Measurements from ENCODE around the gene PAX6. TPM values are rescaled to one million over a fixed set of nuclear protein-coding genes. Genes with fewer than 3 reads are reported as not detected.

Gene PAX6
- polyA plus RNA-seq, 2 donors, result 0.08 to 0.10 TPM

- peaks cover 10 to 65% of the 10 kb centered on the region in 2 donors for H3K27me3 ChIP-seq (ENCODE audit: control insufficient read depth in 1 of 2, insufficient read depth in 2 of 2, low read length in 2 of 2)
- H3K4me1 ChIP-seq (ENCODE audit: control insufficient read depth in 2 of 2, insufficient read depth in 2 of 2, low read length in 1 of 2), result peaks cover 17 to 23% of the 10 kb centered on the region in 2 donors
Measured at GRCh38 chr11:31809857-31810778, 1.0 kb downstream of the PAX6 start.

GRCh38 chr11:31809541-31809856 is 1.6 kb downstream of the PAX6 start:
- Histone ChIP-seq H3K27ac (ENCODE audit: low read depth in 2 of 2, low read length in 1 of 2) (no peak overlapping the region), H3K9me3 (ENCODE audit: control insufficient read depth in 2 of 2, insufficient read depth in 1 of 2, low read depth in 1 of 2, low read length in 1 of 2) (peaks cover 0 to 9% of the 10 kb centered on the region in 2 donors), H3K36me3 (ENCODE audit: control insufficient read depth in 2 of 2, insufficient read depth in 2 of 2, low read length in 1 of 2) (no peaks in the 10 kb centered on the region), H3K4me3 (ENCODE audit: low read depth in 1 of 2, low read length in 2 of 2) (no peak overlapping the region), H3K4me1 (ENCODE audit: control insufficient read depth in 2 of 2, insufficient read depth in 2 of 2, low read length in 1 of 2) (peaks cover 22 to 29% of the 10 kb centered on the region in 2 donors), H3K27me3 (ENCODE audit: control insufficient read depth in 1 of 2, insufficient read depth in 2 of 2, low read length in 2 of 2) (peaks cover 10 to 67% of the 10 kb centered on the region in 2 donors)
- 29 to 40% methylated on average over 6 of the region's 6 CpGs for WGBS, 2 donors

More at GRCh38 chr11:31809857-31810778, 1.0 kb downstream of the PAX6 start:
- no peaks in the 10 kb centered on the region for H3K36me3 ChIP-seq (ENCODE audit: control insufficient read depth in 2 of 2, insufficient read depth in 2 of 2, low read length in 1 of 2)
- peak overlapping the region; percentile 32 to 42 for H3K4me3 ChIP-seq (ENCODE audit: low read depth in 1 of 2, low read length in 2 of 2)
- WGBS, 2 donors, result 3 to 4% methylated on average over 69 to 91 of the region's 91 CpGs
- peaks cover 0 to 4% of the 10 kb centered on the region in 2 donors for H3K9me3 ChIP-seq (ENCODE audit: control insufficient read depth in 2 of 2, insufficient read depth in 1 of 2, low read depth in 1 of 2, low read length in 1 of 2)
- H3K27ac ChIP-seq (ENCODE audit: low read depth in 2 of 2, low read length in 1 of 2), result no peak overlapping the region

- no peak overlapping the region for H3K4me3 ChIP-seq (ENCODE audit: low read depth in 1 of 2, low read length in 2 of 2)
- peaks cover 0 to 11% of the 10 kb centered on the region in 2 donors for H3K9me3 ChIP-seq (ENCODE audit: control insufficient read depth in 2 of 2, insufficient read depth in 1 of 2, low read depth in 1 of 2, low read length in 1 of 2)
- H3K36me3 ChIP-seq (ENCODE audit: control insufficient read depth in 2 of 2, insufficient read depth in 2 of 2, low read length in 1 of 2), result no peaks in the 10 kb centered on the region
- peaks cover 23 to 30% of the 10 kb centered on the region in 2 donors for H3K4me1 ChIP-seq (ENCODE audit: control insufficient read depth in 2 of 2, insufficient read depth in 2 of 2, low read length in 1 of 2)
- 16 to 17% methylated on average over 21 of the region's 21 CpGs for WGBS, 2 donors
- H3K27ac ChIP-seq (ENCODE audit: low read depth in 2 of 2, low read length in 1 of 2), result no peak overlapping the region
- H3K27me3 ChIP-seq (ENCODE audit: control insufficient read depth in 1 of 2, insufficient read depth in 2 of 2, low read length in 2 of 2), result peaks cover 10 to 67% of the 10 kb centered on the region in 2 donors
Measured at GRCh38 chr11:31808721-31809540, 2.2 kb downstream of the PAX6 start.

- peaks cover 0 to 15% of the 10 kb centered on the region in 2 donors for H3K9me3 ChIP-seq (ENCODE audit: control insufficient read depth in 2 of 2, insufficient read depth in 1 of 2, low read depth in 1 of 2, low read length in 1 of 2)
- no peak overlapping the region for H3K27ac ChIP-seq (ENCODE audit: low read depth in 2 of 2, low read length in 1 of 2)
- WGBS, 2 donors, result 8 to 17% methylated on average over 9 of the region's 9 CpGs
- no peak overlapping the region for H3K4me3 ChIP-seq (ENCODE audit: low read depth in 1 of 2, low read length in 2 of 2)
- H3K4me1 ChIP-seq (ENCODE audit: control insufficient read depth in 2 of 2, insufficient read depth in 2 of 2, low read length in 1 of 2), result peaks cover 21 to 26% of the 10 kb centered on the region in 2 donors
- peaks cover 12 to 71% of the 10 kb centered on the region in 2 donors for H3K27me3 ChIP-seq (ENCODE audit: control insufficient read depth in 1 of 2, insufficient read depth in 2 of 2, low read length in 2 of 2)
- H3K36me3 ChIP-seq (ENCODE audit: control insufficient read depth in 2 of 2, insufficient read depth in 2 of 2, low read length in 1 of 2), result no peaks in the 10 kb centered on the region
Measured at GRCh38 chr11:31807799-31808667, 3.1 kb downstream of the PAX6 start.

- Histone ChIP-seq H3K36me3 (ENCODE audit: control insufficient read depth in 2 of 2, insufficient read depth in 2 of 2, low read length in 1 of 2) (no peaks in the 10 kb centered on the region), H3K27ac (ENCODE audit: low read depth in 2 of 2, low read length in 1 of 2) (no peak overlapping the region), H3K9me3 (ENCODE audit: control insufficient read depth in 2 of 2, insufficient read depth in 1 of 2, low read depth in 1 of 2, low read length in 1 of 2) (peaks cover 0 to 18% of the 10 kb centered on the region in 2 donors), H3K4me1 (ENCODE audit: control insufficient read depth in 2 of 2, insufficient read depth in 2 of 2, low read length in 1 of 2) (peaks cover 17 to 22% of the 10 kb centered on the region in 2 donors), H3K4me3 (ENCODE audit: low read depth in 1 of 2, low read length in 2 of 2) (no peak overlapping the region), H3K27me3 (ENCODE audit: control insufficient read depth in 1 of 2, insufficient read depth in 2 of 2, low read length in 2 of 2) (peaks cover 13 to 70% of the 10 kb centered on the region in 2 donors)
- WGBS, 2 donors, result 18 to 26% methylated on average over 13 of the region's 13 CpGs
Measured at GRCh38 chr11:31806928-31807798, 4.0 kb downstream of the PAX6 start.

- 11% methylated on average over 29 to 36 of the region's 36 CpGs for WGBS, 2 donors
- peaks cover 13 to 64% of the 10 kb centered on the region in 2 donors for H3K27me3 ChIP-seq (ENCODE audit: control insufficient read depth in 1 of 2, insufficient read depth in 2 of 2, low read length in 2 of 2)
- H3K4me1 ChIP-seq (ENCODE audit: control insufficient read depth in 2 of 2, insufficient read depth in 2 of 2, low read length in 1 of 2), result peaks cover 16 to 20% of the 10 kb centered on the region in 2 donors
- peaks cover 0 to 19% of the 10 kb centered on the region in 2 donors for H3K9me3 ChIP-seq (ENCODE audit: control insufficient read depth in 2 of 2, insufficient read depth in 1 of 2, low read depth in 1 of 2, low read length in 1 of 2)
- no peak overlapping the region for H3K4me3 ChIP-seq (ENCODE audit: low read depth in 1 of 2, low read length in 2 of 2)
- no peak overlapping the region for H3K27ac ChIP-seq (ENCODE audit: low read depth in 2 of 2, low read length in 1 of 2)
- no peaks in the 10 kb centered on the region for H3K36me3 ChIP-seq (ENCODE audit: control insufficient read depth in 2 of 2, insufficient read depth in 2 of 2, low read length in 1 of 2)
Measured at GRCh38 chr11:31806186-31806927, 4.8 kb downstream of the PAX6 start.

GRCh38 chr11:31805629-31806185 is 5.4 kb downstream of the PAX6 start:
- Histone ChIP-seq H3K9me3 (ENCODE audit: control insufficient read depth in 2 of 2, insufficient read depth in 1 of 2, low read depth in 1 of 2, low read length in 1 of 2) (peaks cover 0 to 20% of the 10 kb centered on the region in 2 donors), H3K27me3 (ENCODE audit: control insufficient read depth in 1 of 2, insufficient read depth in 2 of 2, low read length in 2 of 2) (peaks cover 13 to 62% of the 10 kb centered on the region in 2 donors), H3K27ac (ENCODE audit: low read depth in 2 of 2, low read length in 1 of 2) (no peak overlapping the region), H3K36me3 (ENCODE audit: control insufficient read depth in 2 of 2, insufficient read depth in 2 of 2, low read length in 1 of 2) (no peaks in the 10 kb centered on the region), H3K4me1 (ENCODE audit: control insufficient read depth in 2 of 2, insufficient read depth in 2 of 2, low read length in 1 of 2) (peaks cover 15 to 16% of the 10 kb centered on the region in 2 donors), H3K4me3 (ENCODE audit: low read depth in 1 of 2, low read length in 2 of 2) (no peak overlapping the region)
- 8 to 11% methylated on average over 14 to 20 of the region's 20 CpGs for WGBS, 2 donors
